ENCODE measurements around the gene GOLT1A. TPM values are rescaled to one million over a fixed set of nuclear protein-coding genes. Genes with fewer than 3 reads are reported as not detected.

Gene GOLT1A
- total RNA-seq, 1 donor from 2014 or later, result not detected

DNA sequence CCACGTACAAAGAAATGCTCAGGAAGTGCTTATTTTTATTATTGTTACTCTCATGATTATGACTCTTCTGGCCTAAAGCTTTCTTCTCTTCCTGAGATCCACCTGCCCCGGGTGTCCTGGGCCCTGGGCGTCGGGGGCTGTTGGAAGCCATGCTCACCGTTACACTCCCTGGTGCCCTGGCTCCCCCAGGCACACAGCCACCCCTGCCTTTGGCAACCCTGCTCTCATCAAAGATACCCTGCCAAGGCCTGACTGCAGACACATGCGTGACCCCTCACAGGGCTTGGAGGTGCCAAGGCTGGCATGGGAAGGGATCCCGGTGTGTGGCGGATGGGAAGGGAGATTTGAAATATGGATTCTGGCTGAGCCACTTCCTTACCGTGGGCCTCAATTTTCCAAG is 14.2 kb downstream of the GOLT1A start:
- H3K36me3 Mint-ChIP-seq (ENCODE audit: low read depth), result no peaks in the 10 kb centered on the region
- no peak for DNase-seq (ENCODE audit: low spot score)
- no peak overlapping the region for H3K4me3 Mint-ChIP-seq (ENCODE audit: unreplicated experiment)
- H3K4me1 Mint-ChIP-seq (ENCODE audit: low read depth), result peaks cover 22% of the 10 kb centered on the region
- peaks cover 16% of the 10 kb centered on the region for H3K27me3 Mint-ChIP-seq (ENCODE audit: low read depth)
- no peaks in the 10 kb centered on the region for H3K9me3 Mint-ChIP-seq (ENCODE audit: low read depth)
- TF ChIP-seq CTCF (IDR thresholded peaks at IDR 0.05), result no peak
- no peak overlapping the region for H3K27ac Mint-ChIP-seq (ENCODE audit: unreplicated experiment)

DNA sequence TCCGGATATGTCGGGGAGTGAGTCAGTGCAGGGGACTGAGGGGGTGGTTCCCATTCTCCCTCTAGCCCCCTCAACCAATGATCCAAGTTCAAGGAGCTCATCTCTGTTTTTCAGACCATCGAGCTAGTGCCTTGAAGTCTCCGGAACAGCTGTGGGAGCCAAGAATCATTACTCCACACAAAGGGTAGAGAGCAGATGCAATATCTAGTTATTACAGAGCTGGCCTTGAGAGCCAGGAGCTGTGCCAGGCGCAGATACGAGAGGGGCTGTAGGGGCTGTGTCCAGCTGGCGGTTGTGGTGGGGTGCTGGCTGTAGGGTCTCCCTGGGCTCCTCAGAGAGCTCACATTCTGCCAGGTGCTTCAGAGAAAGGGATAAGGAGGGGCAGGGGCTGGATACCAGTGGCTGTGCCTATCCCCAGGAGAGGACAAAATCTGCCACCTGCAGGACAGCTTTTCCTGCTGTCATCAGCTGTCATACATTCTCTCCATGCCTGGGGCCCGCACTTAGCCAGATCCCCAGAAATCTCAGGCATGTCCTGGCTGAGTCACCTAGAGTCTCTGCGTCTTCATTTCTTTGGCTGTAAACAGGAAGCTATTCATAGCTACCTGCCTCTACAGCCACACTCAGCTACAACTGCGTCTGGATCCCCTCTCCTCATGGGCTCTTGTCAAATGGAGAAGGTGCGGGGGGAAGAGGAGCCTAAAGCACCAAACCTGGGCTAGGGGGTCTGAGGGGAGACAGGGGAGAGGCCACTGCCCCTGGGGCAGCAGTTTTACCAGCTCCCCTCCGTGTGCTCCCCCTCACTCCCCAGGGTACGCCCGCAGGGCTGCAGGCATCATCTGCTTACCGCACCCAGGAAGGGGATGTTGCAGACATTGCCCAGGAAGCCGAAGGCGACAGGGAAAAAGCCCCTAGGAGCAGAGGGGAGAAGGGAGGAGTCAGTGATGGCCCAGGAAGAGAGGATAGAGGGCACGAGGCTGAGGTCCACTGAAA is 15.1 kb downstream of the GOLT1A start:
- H3K4me3 Mint-ChIP-seq (ENCODE audit: unreplicated experiment), result no peak overlapping the region
- H3K27me3 Mint-ChIP-seq (ENCODE audit: low read depth), result peaks cover 6% of the 10 kb centered on the region
- no peaks in the 10 kb centered on the region for H3K36me3 Mint-ChIP-seq (ENCODE audit: low read depth)
- no peak overlapping the region for H3K27ac Mint-ChIP-seq (ENCODE audit: unreplicated experiment)
- H3K9me3 Mint-ChIP-seq (ENCODE audit: low read depth), result no peaks in the 10 kb centered on the region
- peaks cover 22% of the 10 kb centered on the region for H3K4me1 Mint-ChIP-seq (ENCODE audit: low read depth)
- no peak for DNase-seq (ENCODE audit: low spot score)
- peak; percentile 27 for TF ChIP-seq CTCF (IDR thresholded peaks at IDR 0.05)

DNA sequence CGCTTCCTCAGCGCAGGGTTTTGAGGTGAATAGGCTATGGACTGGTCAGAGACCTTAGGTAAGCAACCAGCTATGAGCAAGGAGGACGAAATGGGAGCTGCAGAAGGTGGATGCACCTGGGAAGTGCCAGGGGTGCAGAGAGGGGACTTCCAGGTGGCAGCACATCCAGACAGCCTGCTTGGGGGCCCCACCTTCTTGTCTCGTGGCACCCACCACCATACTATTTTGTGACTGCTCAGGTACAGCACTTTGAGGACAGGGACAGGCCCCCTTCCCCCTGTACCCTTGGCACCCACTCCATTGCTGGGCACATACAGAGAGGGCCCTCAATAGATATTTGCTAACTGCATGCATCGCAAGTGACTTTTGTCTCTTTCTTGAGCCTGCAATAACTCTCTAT is 16.7 kb downstream of the GOLT1A start:
- Mint-ChIP-seq H3K9me3 (ENCODE audit: low read depth) (no peaks in the 10 kb centered on the region), H3K27me3 (ENCODE audit: low read depth) (peaks cover 7% of the 10 kb centered on the region), H3K27ac (ENCODE audit: unreplicated experiment) (no peak overlapping the region), H3K4me3 (ENCODE audit: unreplicated experiment) (no peak overlapping the region), H3K36me3 (ENCODE audit: low read depth) (no peaks in the 10 kb centered on the region), H3K4me1 (ENCODE audit: low read depth) (peaks cover 22% of the 10 kb centered on the region)
- TF ChIP-seq CTCF (IDR thresholded peaks at IDR 0.05), result no peak
- no peak for DNase-seq (ENCODE audit: low spot score)

GRCh38 chr1:204196068-204196795 is 17.6 kb downstream of the GOLT1A start, which contains the start of gene KISS1:
TSS of gene KISS1 (minus strand) at chr1:204196491. CDS start at chr1:204192876, 3,615 bp downstream.
- Mint-ChIP-seq H3K4me1 (ENCODE audit: low read depth) (peaks cover 22% of the 10 kb centered on the region), H3K4me3 (ENCODE audit: unreplicated experiment) (no peak within 1 kb of the TSS), H3K36me3 (ENCODE audit: low read depth) (no peaks in the 10 kb centered on the region), H3K27me3 (ENCODE audit: low read depth) (peaks cover 10% of the 10 kb centered on the region), H3K9me3 (ENCODE audit: low read depth) (no peaks in the 10 kb centered on the region), H3K27ac (ENCODE audit: unreplicated experiment) (peak within 1 kb of the TSS; percentile 59)
- no peak for TF ChIP-seq CTCF (IDR thresholded peaks at IDR 0.05)
- DNase-seq (ENCODE audit: low spot score), result no peak

- H3K27ac Mint-ChIP-seq (ENCODE audit: unreplicated experiment), result no peak overlapping the region
- H3K27me3 Mint-ChIP-seq (ENCODE audit: low read depth), result peaks cover 14% of the 10 kb centered on the region
- TF ChIP-seq CTCF (IDR thresholded peaks at IDR 0.05), result no peak
- H3K4me1 Mint-ChIP-seq (ENCODE audit: low read depth), result peaks cover 25% of the 10 kb centered on the region
- H3K9me3 Mint-ChIP-seq (ENCODE audit: low read depth), result no peaks in the 10 kb centered on the region
- no peaks in the 10 kb centered on the region for H3K36me3 Mint-ChIP-seq (ENCODE audit: low read depth)
- no peak for DNase-seq (ENCODE audit: low spot score)
- H3K4me3 Mint-ChIP-seq (ENCODE audit: unreplicated experiment), result no peak overlapping the region
Observed at GRCh38 chr1:204194771-204195170, 19.0 kb downstream of the GOLT1A start.

All from chondrocyte (in vitro differentiated cells).